ENCODE results near the gene ENO1.
"Not testable (repeated sequence)": the region's sequence is repeated elsewhere in the genome, so short reads cannot be mapped to it uniquely, and the experiment has no call there.

ENO1 gene

DNA sequence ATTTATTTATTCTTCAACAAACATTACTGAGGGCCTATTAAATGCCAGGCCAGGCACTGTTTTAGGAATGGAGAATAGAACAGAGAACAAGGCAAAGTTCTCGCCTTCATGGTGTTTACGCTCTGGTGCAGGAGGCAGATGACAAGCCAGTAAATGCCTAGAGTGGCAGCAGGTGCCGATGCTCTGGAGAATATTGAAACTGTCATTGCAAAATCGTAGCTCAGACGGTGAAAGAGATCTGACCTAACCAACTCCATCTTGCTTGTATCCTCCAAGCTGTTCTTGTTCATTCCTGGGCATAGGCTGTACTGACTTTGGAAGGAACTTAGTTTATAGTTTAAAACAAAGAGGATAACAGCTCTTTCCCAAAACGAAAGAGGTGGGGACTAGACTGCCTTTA, 13.5 kb upstream of the ENO1 start:
- no peak for DNase-seq

DNA sequence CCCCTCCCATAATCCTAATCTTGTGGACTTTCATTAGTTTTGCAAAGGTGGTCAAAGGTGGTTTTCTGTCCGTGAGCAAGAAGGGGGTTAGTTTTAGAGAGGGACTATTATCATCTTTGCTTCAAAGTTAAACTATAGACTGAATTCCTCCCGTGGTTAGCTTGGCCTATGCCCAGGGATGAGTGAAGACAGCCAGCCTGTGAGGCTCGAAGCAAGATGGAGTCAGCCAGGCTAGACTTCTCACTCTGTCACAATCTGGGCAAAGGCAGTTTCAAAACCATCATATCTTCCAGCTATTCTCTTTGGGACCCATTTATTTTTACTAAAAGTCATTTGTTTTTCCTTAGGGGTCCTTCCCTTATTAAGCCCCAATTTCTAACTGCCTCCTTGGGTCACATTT, 12.9 kb upstream of the ENO1 start:
- DNase-seq = no peak

GRCh38 chr1:8889925-8890785, 11.7 kb upstream of the ENO1 start:
- DNase-seq = peak in 12 of 14 donors; percentile 10 to 84 (median 63)

- DNase-seq = no peak
Observed at GRCh38 chr1:8889103-8889846, 10.8 kb upstream of the ENO1 start.

- DNase-seq = no peak
Observed at GRCh38 chr1:8886589-8886988, 8.1 kb upstream of the ENO1 start.

DNA sequence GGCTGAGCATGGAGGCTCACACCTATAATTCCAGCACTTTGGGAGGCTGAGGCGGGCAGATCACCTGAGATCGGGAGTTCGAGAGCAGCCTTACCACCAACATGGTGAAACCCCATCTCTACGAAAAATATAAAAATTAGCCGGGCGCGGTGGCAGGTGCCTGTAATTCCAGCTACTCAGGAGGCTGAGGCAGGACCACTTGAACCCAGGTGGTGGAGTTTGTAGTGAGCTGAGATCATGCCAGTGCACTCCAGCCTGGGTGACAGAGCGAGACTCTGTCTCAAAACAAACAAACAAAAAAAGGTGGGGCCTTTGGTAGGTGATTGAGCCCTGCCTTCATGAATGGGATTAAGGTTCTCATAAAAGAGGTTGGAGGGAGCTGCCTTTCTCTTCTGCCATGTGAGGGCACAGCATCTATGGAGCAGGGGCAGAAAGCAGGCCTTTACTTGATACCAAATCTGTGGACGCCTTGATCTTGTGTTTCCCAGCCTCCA, 7.6 kb upstream of the ENO1 start:
- not testable (repeated sequence) for DNase-seq

GRCh38 chr1:8884105-8884504, 5.6 kb upstream of the ENO1 start:
- DNase-seq = not testable (repeated sequence)

DNA sequence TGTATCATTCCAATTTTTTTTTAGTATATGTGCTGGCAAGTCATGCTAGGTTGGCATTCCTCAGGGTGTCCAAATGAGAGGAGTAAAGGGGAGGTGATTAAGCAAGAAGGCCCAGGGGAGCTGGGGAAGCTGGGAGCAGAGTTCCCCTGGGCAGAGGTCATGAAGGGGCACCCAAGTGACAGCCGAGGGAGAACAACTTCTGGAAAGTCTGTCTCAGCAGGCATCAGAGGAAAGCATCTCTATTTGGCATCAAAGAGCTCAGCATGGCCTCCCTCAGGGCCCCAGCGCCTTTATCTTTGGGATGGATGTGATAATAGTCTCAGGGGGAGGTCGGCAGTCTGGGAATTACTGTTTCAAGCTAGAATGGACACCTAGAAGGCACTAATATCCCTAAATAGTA, 5.0 kb upstream of the ENO1 start:
- DNase-seq = no peak

GRCh38 chr1:8879922-8880676, 1.6 kb upstream of the ENO1 start:
- DNase-seq = peak in 7 of 14 donors; percentile 15 to 48 (median 26)

DNA sequence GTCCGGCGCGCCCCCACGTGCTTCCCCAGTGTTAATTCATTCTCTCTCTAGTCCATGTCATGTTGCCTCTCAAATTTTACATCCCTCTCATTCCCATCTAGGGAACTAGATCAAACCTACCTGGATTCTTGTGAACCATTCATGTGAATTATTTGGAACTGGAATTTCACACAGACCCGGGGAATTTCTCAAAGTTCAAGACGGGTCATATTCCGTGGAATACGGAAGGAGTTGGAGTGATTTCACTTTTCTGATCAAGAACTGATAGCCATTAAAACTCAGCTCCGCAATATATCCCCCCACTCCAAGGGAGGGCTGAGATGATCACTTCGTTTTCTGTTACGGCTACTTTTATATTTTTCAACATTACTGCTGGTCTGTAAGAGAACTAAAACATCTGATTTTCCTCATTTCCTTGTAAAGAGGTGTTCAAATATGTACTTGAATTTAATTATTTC, 1.0 kb upstream of the ENO1 start:
- no peak for DNase-seq

DNA sequence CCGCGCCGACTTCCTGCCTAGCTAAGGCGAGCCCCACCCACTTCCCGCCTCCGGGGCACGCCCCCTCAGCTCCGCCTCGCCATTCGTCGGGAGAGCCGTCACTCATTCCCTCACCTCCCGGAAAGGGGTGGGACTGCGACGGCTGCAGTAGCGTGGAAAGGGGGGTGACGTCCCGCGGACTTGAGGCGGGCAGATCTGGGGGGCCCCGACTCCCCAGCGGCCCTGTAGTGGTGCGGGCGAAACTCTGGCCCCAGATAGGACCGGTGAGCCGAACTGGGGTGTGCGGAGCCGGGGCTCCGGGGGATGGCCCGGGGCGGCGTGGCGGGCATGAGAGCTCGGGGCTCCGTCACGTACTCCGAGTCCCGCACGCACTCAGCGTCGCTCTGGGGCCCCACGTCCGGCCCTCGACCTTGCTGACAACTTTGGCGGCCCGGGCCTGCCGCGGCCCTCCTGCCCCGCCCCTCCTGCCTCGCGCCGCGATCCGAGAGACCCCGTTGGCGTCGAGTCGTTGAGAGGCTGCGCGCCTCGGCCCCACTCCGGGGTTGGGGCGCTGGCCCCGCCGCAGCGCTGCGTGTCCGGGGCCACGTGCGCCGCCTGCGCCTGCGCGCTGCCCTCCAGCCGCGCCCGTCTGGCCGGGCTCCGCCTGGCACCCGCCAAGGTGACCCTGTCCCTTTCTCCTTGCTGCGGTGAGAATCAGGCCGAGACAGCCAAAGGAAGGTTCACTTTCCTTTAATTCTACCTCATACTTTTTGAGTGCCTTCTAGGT, 395 bp upstream of the ENO1 start:
- peak; percentile 76 to 97 (median 96) for DNase-seq

DNA sequence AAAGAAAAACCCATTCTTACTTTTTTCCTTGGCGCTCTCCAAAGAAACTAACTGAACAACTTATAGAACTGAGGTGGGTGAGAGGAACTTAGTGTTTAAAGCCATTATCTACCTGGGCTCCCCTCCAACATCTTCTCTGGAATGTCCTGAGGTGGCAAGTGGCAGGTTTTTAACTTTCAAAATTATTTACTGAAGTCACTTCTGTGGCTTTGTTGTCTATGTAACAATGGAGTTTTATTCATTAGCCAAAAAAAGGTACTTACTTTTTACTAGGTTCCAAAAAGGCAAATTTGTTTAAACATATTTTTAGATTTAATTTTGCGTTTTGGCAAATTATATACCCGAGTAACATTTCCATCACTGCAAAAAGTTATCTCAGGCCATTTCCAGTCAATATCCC, 2.4 kb downstream of the ENO1 start:
- DNase-seq = no peak

GRCh38 chr1:8875216-8875861, 3.1 kb downstream of the ENO1 start:
- DNase-seq = peak in 5 of 14 donors; percentile 19 to 30 (median 20)

DNA sequence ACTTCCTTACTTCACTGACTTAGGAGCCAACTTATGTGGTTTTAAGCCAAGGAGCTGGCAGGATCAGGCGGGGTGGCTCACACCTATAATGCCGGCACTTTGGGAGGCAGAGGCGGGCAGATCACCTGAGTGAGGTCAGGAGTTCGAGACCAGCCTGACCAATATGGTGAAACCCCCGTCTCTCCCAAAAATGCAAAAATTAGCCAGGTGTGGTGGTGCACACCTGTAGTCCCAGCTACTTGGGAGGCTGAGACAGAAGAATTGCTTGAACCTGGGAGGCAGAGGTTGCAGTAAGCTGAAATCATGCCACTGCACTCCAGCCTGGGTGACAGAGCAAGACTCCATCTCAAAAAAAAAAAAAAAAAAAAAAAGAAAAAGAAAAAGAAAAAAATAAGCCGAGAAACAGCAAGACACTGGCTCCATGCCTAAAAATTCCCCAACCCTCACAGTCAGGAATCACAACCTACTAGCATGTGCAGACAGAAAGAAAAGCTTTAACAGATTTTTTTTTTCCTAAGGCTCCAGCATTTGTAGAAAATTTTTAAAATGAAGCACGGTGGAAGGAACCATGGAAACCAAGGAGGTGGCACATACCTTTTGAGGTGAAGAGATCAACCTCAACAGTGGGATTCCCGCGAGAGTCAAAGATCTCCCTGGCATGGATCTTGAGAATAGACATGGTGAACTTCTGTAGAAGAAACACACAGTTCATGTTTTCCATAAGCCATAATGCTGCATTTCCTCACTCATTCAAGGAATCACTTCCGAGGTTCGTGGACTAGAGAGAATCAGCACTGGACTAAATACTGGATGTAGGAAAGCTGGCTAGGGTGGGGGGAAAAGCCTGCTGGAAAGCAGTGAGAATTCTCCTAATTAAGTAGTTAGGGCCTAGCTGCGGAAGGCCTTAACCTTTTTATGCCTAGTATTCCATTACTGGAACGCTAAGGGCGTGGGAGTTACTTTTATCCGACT, 4.0 kb downstream of the ENO1 start:
- no peak for DNase-seq

- DNase-seq = peak in 9 of 14 donors; percentile 15 to 87 (median 30)
Observed at GRCh38 chr1:8873506-8874229, 4.8 kb downstream of the ENO1 start.

DNA sequence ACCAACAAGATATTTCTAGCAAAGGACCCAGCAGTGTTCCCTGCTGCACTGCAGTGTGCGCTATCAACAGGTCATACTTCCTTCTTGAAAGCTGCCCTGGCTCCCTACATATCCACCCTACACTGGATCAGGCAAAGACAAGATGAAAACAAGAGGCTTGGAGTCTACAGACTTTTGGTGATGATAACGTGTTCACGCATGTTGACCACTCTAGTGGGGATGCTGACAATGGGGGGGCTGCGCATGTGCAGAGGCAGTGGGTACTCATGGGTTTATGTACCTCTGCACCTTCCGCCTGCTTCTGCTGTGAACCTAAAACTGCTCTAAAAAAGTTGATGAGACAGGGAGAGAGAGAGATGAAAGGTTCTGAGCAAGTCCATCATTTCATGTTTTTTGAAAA, 5.5 kb downstream of the ENO1 start:
- no peak for DNase-seq

- no peak for DNase-seq
Observed at GRCh38 chr1:8871965-8872399, 6.5 kb downstream of the ENO1 start.

GRCh38 chr1:8871539-8871935, 6.9 kb downstream of the ENO1 start:
- no peak for DNase-seq
